ENCODE measurements around the gene MOK.

MOK gene

DNA sequence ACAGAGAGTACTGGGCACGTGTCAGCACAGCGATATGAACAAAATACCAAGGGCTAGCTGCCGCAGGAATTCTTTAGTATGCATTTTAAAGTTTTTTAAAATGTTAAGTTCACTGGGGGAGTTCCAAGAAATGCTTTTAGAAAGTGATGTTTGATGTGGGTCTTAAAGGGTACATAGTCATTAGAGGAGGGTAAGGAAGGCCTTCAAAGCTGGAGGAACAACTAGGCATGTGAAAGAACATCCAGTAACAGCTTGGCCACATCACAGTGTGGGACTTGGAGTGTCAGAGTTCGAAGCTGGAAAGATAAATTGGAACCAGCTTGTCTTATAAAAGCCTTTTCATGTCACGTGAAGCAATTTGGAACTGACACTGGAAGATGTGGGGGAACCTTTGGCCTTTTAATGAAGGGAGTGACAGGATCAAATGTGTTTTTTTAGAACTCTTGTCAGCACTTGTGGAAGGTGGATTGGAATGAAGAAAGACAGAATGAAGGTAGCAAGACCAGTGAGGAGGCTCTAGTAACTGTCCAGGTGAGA lies 107.6 kb downstream of the MOK start:
- no peak for DNase-seq

DNA sequence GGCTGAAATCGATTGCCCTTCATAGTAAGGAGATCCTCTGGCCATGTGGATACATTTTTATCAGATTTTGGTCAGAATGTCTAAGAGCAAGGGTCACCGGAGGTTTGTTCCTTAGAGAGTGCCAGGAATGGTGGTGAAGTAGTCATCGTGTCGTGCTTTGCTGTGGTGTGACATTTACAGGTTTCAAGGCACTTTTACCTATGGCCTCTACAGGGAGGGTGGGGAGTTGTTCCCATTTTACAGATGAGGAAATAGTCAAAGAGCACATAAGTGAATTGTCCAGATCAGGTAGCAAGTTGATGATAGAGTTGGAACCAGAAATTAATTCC lies 108.1 kb downstream of the MOK start:
- no peak for DNase-seq

DNA sequence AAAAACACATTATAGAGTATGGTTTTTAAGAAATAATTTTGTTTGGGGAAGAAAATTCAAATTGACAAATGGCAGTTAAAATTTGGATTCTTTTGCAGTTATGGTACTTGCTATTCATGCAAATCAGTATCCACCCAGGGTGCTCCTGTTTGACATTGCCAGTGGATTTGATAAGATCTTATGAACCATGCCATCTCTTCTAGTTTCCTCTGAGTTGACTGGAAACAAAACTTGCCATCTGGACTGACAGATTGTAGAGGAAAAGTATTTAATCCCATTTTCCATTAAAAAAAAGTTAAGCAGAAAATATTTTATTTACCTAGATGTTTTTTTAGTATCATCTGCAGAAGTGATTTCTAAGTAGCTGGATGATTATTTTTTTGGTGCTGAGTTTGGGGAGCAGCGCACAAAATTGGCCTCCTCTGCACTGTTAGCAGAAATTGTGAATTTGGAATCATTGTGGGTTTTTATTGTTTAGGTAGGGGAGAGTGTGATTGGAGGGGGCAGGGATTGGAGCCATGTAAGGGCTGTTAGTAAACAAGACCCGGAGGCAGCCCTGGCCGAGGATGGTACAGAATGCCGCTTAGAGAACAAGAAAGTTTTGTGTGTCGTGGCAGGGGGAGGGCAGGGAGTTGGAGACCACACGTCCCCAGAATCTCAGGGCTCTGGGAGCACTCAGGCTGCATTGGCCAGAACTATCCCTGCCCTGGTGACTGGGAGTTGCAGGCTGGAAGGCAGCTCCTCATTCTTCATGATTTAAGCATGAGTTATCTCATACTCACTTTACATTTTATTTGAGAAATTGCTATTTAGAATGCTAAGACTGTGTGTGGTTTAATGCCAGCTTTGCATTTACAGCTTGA lies 108.7 kb downstream of the MOK start:
- no peak for DNase-seq

DNA sequence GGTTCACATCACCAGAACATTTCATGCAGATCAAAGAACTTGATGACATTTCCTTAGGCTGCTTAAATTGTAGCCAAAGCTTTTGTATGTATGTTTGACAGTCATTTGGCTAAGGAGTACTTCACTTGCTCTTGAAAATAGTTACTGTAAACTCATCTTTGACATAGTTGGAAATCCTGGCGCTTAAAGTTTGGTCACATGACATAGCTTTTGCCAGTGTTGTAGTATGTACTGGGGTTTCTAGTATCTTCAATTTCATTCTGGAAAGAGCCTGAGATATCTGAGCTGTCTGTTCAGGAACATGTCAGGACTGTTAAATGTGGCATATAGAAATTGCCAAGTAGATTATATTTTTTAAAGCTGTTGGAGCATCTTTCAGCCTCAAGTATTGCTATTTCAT lies 109.5 kb downstream of the MOK start:
- no peak for DNase-seq

DNA sequence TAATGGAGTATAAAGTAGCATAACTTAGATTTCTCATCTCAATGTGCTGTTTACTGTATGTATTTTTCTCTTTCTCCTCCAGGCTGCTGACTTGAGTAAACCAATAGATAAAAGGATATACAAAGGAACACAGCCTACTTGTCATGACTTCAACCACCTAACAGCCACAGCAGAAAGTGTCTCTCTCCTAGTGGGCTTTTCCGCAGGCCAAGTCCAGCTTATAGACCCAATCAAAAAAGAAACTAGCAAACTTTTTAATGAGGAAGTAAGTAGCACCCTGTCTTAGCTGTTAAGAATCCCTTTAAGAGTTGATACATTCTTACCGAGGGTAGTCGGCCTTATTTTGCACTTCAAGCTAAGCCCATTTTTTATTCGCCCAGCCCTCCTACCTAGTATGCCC lies 110.1 kb downstream of the MOK start:
- no peak for DNase-seq

DNA sequence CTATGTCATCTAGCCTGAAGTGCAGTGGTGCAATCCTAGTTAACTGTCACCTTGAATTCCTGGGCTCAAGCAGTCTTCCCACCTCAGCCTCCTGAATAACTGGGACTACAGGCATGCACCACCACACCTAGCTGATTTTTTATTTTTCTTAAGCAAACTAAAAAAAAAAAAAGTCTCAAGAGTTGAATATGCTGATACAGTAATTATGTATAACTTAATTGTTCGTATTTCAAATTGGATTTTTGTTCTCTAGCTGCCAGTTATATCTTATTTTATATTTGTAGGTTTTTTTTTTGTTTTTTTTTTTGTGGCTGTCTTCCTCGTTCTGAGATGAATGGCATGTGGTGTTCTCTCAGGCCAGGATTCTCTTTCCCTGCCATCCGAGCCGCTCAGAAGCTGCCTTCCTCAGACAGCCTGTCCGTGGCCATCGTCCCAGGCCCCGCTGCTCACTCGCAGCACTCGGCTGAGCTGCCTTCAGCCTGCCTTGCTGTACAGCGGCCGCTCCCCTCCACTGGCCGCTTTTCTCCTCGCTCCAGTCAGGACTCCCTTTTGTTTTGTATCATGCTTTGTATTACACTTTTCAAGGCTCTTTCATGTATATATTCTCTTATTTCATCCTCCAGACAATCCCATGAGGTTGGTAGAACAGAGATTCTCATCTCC lies 112.0 kb downstream of the MOK start:
- no peak for DNase-seq

DNA sequence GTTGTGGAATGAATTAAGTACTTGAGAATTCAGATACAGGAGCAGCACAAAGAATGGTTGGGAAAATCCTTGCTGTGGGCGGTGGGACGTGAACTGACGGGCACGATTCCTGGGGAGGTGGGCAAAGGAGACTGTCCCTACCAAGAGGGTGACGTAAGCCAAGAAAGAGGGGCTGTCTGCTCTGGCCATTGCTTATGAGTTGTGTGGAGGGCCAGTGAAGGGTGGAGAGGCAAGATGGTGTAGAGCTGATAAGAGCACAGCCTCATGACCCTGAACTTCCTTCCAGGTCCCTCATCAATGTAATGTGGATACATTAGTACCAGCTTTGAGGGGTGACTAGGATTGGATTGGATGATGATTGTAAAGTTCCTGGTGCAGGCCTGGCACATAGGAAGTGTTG lies 115.1 kb downstream of the MOK start:
- DNase-seq: no peak

DNA sequence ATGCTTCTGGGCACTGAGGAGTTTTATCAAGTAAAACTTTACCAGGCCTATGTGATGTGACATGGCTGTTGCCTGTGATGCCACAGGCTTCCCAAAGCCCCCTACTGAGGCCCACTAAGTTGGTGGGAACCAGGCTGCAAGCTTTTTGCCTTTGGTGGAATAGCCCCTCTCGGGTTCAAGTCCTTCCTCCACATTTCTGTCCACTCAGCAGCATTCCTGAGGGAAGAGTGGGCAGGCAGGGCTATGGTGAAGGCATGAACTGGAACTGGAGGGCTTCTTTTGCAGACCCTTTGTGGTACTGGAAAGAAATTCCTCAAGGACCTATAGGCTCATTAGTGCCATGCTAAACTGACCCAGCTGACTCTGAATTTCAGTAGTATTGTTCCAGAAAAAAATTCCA lies 116.8 kb downstream of the MOK start:
- DNase-seq: no peak

DNA sequence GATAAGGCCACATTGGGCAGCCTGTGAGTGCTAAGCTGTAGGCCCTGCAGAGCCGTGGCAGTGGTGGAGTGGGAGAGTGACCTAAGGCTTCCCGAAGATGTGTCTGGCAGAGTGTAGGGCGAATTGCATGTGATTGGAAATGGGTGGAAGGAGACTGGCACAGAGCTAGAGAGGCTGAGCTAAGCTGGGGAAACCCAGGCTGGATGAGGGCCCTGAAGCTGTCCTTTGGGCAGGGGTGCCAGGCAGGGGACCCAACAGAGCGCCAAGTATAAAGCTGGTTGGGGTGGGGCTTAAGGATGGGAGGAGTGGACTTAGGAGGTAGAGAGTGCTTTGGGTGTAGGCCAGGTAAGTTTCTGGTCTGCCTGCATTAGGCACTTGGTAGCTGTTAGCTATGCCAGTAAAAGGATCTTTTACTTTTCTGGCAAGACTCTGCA lies 117.4 kb downstream of the MOK start:
- no peak for DNase-seq

DNA sequence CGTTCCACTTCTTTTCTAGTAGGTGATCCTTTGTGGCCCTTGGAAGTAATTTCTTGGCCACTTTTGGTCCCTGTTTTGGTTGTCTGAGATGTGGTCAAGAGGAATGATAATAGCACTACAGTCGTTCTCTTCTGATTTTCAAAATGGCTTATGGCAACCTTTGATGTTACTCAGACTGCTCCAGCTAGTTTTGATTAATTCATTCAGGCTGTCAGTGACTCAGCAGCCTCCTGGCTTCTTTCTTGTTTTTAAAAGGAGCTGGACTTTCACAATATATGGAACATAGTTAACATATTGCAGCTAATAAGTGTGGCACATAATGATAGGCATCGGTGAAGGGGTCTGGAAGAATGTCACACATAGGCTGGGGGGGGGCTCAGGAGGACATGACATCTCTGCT lies 117.9 kb downstream of the MOK start:
- DNase-seq: no peak

DNA sequence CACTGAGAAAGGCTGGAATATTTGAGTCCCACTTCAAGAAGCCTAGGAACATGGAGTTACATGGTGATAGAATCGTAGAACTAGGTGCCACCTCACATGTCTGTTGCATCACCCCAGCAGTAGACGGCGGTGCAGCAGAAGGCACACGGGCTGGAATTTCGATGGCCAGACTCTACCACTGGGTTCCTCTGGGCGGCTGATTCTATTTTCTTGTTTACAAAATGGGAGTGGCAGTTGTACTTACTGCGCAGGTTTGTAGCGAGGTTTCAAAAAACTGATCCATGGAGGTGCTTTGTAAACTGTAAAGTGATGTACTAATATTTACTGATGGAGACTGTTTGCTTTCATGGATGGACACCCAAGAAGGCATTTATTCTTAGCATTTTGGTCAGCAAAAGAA lies 119.6 kb downstream of the MOK start:
- DNase-seq: no peak

DNA sequence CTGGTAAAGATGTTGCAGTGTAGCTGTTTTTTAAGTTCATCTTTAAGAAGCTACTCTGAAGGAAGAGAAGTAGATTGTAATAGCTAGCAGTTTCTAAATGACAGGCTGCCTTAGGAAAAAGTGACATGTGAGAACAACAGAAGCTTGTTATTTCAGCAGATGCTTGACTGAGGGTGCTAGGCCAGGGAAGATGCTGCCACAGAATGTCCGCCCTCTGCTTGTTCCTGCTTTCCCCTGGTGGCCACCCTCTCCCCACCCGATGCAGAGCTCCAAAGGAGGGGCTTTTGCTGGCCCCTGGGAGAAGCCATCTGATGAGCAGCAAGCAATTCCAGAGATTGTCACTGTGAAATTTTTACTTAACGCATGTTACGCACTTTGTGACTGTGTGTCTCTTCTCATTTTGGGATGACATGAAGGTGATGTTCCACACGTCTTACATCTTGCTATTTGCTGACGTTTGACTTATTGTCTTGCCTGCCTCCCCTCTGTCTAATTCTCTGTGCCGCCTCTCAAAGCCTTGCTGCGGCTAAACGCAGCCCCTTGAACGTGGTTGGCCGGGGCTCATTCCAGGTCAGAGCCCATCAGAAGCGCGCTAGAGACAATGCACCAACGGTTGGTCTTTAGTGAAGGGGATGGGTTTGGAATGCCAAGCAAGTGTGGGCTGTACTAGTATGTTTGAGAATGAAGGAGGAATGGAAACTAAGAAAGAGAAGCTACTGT lies 120.5 kb downstream of the MOK start:
- DNase-seq: no peak

DNA sequence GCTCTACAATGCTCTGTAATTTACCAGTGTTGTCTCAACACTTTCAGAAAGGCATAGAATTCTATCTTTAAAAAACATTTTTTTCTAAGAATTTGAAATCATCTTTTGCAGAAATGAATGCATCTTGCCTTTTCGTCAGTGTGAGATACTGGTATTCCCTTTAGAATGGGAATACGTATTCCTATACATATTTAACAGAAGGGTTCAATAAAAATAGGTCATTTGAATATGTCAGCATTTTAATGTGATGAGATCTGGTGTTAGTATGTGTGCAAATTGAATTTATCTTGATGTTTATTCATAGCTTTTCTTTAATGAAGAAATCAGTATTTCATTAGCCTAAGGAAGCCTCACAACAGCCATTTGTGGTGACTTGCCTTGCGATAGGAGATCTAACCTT lies 121.1 kb downstream of the MOK start:
- DNase-seq: no peak

DNA sequence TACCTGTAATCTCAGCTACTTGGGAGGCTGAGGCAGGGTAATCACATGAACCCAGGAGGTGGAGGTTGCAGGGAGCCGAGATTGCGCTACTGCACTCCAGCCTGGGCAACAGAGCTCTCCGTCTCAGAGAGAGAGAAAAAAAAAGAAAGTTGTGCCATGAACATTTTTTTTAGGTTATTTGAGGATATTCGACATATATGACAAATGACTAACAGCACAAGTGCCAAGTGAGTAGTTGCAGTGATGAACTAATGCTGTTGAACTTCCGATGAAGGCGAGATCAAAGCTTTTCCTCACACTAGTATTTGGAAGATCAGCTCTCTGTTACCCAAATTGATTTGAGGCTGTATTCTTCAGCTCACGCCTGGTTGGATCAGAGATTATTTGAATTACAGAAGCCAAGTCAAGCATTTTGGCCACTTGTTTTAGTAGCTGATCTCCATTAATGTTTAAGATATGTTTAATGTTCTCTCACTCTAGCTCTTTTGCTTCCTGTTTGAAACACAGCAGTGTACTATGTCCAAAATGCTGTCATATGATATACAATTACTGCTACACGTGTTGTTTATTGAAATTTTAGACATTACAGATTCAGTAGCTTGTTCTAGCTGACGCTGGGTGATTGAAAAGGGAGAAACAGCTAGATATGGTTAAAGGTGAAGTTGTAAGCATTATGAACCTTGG lies 121.9 kb downstream of the MOK start:
- DNase-seq: no peak

DNA sequence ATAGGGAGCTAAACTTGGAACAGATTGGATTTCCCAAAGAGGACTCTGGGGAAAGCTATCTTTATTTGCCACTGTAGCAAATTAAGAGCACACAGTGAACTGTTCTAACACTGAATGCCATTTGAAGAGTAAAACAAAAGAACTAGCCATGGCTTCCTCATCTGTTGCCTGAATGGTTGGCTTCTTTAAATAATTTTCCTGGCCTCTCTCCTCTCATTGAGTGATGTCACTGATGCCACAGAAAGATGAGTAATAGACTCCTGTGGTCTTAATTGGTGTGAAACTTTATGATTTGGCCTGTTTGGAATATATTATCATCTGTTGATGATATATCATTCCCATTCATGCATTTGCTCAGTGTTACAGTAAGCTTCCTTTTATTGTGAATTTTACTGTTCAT lies 122.8 kb downstream of the MOK start:
- DNase-seq: no peak

DNA sequence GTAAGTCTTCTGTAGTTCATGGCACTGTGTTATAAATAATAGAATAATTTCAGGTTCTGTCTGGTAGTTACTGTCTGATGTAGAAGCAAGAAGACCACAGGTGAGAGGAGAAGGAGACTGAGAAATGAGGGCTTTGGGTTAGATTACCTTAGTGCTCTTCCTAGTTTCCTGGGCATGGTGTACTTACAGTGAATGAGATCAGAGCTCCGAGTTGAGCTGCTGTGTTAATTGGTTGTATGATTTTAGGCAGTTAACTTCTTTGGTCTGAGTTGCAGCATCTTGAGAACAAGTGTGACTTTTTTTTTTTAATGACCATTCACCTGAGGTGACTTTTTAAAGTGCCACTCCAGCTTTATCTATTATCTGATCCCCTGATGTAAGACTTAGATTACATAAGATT lies 123.8 kb downstream of the MOK start:
- DNase-seq: no peak

DNA sequence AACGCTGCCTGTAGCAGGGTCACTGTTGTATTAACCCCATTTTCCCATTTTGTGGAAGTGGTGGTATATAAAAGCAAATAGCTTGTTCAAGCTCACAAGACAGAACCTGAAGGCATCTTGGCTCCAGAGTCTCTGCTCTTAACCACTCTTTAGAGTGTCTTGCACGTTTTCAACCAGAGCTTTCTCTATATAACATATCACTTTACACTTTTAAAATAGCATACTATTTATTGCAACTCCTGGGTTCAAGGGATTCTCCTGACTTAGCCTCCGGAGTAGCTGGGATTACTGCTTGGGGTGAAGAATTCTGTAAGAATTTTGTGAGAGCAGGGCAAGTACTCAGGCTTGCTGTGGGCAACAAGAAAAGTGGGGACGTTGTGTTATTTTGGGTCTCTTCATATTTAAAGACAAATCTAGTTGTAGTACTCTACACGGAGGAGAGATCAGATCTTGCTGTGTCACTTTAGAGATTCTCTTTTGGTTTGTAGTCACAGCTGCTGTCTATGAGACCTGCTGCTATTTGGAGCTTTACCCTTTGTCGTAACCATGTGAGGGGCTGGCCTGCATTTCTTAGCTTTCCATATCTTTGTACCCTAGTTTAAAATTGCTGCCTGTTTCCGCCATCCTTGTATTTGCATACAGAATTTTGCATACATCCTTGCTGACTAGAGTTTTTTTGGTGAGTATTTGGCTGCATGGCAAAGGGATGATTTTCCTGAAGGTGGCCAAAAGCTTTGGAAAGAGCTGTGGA lies 124.5 kb downstream of the MOK start:
- DNase-seq: no peak

Measured in right forelimb (tissue), 1 donor.